HG03521 (cell line): Measurements from ENCODE around the gene RFX8.
"Not testable (repeated sequence)": the region's sequence is repeated elsewhere in the genome, so short reads cannot be mapped to it uniquely, and the experiment has no call there.

Experiments
- ATAC-seq: cut with Tn5 transposase; IDR thresholded peaks from one replicate; pipeline ENCODE4 v1.9.1; 2021; ENCODE audit warnings: mild to moderate bottlenecking, moderate library complexity; ENCODE audit not compliant: unreplicated experiment

The RFX8 gene

DNA sequence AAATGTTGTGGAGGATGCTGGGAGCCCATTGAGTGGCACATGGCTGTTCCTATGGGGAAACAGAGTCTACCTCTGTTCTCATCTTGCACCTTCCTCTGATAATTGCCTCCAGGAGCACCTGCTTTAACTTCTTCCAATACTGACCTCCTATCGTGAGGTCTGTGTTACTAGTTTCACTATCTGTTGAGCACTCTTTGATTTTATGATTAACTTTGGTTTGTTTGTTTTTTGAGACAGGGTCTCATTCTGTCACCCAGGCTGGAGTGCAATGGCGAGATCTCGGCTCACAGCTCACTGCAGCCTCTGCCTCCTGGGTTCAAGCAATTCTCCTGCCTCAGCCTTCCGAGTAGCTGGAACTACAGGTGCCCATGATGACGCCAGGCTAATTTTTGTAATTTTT, 12.1 kb upstream of the RFX8 start:
- ATAC-seq: no peak

DNA sequence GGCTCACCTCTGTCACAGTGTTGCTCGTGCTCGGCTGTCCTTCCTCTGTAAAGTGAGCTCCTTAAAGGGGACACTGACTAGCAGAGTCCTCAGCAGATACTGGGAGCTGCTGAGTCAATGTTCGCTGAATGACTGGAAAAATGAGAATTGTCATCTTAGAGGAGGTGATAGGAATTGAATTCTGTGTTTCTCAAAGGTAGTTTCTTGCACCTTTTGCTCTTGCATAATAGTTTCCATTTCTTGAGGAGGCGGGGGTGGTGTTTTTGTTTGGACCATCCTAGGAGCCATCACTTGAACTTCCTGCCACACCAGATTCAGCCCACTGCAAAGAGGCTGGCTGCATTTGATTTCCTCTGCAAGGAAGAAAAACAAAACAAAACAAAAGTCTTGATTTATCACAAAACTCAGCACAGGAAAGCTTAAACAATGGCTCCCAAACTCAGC, 11.4 kb upstream of the RFX8 start:
- ATAC-seq: no peak

DNA sequence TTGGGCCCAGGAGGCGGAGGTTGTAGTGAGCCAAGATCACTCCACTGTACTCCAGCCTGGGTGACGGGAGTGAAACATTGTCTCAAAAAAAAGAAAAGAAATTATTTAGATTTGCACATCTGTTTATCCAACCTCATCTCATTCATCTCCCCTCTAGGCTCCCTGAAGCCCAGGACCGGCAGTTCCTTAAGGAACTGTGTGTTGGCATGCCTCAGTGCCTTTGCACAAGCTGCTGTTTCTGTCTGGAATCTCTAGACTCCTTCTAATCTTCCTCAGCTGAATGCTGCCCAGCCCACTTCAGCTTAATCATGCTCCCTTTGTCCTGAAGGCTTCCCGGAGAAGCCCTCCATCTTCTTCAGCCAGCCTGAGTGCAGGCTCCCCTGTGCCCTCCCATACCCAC, 10.9 kb upstream of the RFX8 start:
- ATAC-seq: no peak

DNA sequence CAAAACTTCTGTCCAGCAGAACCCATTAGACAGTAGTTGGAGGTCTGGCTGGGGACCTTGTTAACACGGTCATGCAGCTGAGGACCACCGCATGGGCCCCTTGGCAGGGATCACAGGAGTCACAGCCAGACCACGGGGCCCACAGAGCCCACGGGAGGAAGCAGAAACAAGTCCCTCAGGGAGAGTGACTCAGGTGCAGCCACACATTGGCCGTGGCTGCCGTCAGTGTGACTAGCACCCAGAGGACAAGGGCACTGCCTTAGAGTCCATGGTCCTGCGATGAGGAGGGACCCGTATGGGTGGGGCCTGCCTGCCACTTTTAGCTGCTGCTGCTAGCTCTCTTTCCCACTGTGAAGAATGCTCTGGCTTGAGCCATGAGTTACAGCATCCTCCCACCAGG, 5.9 kb upstream of the RFX8 start:
- no peak for ATAC-seq

DNA sequence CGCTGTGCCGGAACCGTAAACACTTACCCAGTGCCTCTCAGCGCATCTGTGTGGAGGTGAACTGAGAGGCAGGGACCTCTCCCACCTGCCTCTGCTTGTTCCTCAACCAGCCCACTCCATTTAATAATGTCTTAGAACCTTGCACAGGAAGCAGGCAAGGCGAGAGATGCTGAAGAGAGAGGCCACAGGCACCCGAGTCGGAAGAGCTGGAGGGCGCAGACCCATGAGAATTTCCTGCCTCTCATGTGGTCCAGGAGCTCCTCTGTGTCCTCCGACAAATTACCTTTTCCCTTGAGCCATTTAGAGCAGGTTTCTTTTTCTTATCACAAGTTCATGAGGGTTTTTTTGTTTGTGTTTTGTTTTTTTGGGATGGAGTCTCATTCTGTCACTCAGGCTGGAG, 4.9 kb upstream of the RFX8 start:
- no peak for ATAC-seq

DNA sequence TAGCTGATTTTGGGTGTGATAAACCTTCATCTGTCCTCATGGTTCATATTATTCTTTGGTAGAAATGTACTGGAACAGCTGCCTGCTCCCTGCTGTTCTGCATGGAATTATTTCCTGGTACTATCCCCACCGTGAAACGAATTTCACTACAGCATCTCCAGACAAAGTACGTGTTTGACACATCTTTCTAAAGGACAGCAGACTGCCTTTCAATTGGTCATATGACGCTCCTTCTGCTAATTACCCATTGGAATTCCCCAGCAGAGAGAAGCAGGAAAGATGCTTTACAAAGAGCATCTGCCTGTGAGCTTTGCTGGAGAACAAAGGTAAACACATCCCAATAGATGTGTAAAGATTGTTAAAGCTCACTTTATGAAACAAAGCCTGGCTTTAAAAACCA, 4.4 kb upstream of the RFX8 start:
- no peak for ATAC-seq

DNA sequence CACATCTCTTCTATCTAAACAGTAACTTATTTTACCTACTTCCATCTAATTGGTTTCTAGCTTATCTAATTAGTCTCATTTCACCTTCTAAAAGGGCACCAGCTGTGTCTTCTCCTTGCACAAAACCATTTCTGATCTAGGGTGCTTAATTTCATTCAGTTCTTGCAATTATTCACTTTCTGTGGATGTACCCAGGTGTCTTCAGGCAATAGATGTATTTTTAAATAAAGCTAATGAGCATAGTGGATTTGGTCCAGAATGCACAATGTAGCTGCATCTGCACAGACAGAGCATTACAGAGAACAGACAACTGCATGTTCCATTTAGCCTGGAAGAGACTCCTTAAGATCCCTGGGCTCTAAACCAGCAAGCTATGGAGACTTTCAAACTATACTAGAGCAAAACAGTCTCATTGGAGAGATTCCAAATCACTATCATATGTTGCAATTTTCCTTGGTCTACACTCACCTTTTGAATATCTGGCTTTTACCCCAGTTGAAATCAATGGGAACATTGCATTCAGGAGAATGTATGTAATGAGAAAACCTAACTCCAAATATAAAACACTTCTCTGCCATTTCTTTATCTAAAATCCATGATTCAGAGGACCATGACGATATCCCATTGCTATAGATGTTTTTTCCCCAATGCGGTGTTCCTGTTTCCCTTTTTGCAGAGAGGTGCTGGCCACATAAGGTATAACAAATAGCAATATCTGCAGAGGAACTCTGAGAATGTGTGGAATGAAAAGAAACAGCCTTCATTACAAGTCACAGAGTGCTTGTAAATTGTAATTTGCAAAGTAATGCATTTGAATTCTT, 3.5 kb upstream of the RFX8 start:
- no peak for ATAC-seq

DNA sequence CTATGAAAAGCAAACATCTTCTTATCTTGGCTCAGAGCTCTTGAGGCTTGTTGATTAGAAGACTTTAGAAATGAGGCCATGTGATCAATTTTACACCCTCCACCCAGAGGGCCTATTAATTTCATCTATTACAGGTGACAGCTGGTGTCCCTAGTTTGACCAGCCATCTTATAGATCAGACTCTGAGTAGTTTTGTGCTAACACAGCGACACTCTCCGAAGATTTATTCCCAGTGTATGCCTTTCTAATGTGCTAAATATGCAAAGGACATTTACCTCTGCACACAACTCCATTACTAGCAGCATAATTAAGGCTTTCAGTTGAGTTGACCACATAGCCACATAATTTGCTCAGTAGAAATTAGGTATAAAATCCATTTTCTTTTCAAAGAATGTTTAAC, 2.6 kb upstream of the RFX8 start:
- ATAC-seq: no peak

DNA sequence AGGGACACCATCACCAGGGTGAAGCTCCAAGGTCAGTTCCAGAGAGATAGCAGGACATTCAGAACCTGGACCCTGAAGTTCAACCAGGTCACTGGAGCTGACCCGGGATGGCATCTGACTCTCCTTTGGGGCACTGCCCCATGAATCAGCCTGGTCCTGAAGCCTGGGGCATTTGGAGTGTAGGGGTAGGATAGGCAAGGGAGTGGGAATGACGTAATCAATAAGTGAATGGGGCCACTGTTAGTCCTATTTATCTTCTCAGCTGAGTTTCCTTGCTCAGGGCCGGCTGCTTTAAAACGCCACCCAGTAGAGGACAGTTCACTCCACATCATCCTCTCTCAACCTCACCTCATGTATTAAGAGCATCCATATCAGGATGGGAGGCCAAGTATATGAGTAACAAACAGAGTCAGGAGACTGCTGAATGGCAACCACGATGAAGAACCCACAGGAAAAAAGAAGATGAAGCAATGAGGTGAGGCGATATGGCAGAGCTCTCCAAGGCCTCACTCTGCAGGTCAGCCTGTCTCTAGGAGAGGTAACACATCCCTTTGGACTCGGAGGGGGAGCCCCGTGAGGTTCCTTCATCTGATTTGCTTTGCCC, 1.8 kb upstream of the RFX8 start:
- no peak for ATAC-seq

DNA sequence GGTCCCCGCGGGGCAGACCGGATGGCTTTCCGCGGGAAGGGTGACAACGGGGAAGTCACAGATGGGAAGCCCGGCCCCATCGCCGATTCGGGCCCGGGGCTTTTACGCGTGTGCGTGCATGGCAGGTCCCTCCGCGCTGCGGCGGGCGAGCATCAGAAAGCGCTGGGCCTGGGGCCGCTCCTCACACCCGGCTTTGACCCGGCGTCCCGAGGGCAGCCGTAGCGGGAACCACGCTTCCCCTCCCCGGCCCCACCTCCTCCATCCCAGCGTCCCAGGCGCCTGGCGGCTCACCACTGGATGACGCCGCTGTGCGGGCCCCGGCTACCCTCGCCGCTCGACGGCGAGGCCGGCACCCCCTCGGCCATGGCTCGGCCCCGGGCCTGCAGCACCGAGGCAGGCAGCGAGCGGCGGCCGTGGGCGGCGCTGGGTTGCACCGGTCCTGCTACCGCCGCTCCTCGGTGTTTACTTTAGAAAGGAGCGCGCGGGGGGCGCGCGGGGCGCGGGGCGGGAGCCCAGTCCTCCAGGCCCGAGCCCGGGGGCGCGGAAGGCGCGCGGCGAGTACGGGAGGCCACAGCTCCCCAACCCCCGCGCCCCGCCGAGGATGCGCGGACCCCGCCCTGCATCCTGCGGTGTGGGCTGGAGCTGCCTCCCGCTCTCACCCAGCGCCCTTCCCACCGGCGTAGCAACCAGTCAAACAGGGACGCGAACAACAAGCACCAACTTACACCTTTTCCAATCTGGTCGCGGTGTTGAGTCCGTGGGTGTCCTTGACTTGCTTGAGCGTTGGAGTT, 806 bp downstream of the RFX8 start:
- no peak for ATAC-seq

DNA sequence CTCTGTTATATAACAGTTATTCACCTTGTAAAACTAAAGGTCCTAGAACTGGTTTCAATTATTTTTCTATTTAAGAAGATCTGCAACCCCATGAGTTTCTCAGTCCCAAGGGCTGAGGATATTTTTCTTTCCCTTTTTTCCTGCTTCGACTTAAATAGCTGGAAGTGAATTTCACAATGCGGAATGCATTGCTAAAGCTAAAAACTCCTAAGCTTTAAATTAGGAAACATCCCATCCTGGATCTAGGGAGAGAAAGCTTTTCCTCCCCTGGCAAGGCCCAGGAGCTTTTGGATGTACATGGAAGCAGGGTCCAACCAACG, 1.4 kb downstream of the RFX8 start:
- no peak for ATAC-seq

DNA sequence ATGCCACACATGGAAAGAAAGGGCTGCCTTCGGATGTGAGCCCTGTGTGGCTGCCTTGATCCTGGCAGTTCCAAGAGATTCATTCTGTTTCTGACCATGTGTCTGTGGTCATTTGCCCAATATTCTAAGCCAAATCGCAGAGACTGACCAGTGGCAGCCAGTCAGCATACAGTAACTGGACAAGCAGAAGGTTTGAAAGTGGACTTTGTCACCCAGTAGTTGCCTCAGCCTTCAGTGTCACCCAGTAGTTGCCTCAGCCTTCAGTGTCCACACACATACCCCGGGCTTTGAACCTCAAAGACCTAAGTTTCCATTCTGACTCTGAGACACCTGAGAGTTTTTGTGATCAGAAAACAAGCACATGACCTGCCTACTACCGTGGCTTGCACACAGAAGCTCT, 5.0 kb downstream of the RFX8 start:
- no peak for ATAC-seq

DNA sequence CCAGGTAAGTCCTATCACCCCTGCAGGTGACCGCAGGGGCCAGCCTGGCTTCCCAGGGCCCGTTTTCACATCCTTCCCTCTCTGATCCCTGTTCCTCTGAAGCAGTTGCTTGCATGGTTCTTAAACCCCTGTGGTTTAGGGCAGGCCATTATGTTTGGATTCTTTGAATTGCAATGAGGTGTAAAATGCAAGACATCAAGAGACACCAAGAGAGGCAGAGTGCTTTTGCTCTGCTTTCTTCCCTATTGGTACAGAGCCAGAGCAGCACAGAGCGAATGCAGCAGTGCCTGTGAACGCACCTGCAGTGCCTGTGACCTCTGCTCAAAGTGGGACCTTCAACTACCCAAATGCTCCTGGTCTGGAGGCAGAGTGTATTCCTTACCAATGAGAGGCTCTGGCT, 7.6 kb downstream of the RFX8 start:
- ATAC-seq: no peak

DNA sequence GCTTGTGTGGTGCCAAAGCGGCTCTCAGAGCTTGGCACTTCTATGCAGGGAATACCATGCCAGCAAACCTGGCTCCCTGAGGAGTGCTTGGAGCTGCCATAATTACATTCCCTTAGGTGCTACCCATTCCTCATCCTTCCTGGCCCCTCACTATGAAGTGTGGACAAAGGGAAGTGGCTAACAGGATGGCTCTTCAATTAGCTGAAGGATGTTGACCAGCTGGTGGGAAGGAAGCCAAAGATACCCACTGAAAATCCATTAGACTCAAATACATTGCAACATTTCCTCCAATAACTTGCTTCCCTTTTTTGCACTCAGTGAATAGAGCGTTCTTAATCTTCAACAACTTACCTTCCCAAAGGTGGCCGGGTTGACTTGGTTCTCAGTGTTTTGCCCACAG, 8.5 kb downstream of the RFX8 start:
- ATAC-seq: no peak

DNA sequence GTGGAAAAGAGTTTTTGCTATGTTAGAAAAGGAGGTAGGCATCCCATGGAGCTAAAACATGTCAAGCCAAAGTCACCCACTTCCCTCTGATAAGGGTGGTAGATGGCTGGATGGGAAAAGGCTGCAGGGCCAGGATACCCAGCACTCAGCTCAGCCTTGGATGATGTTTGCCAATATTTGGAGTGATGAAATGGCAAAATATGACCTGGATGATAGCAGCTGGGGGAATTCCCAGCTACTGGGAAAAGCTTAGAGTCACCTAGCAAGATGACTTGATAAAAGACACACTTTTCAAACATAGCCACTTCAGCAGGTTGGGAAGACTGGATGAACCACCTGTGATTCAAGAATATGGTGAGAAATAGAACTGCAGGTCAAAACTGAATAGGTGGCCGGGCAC, 10.1 kb downstream of the RFX8 start:
- no peak for ATAC-seq

DNA sequence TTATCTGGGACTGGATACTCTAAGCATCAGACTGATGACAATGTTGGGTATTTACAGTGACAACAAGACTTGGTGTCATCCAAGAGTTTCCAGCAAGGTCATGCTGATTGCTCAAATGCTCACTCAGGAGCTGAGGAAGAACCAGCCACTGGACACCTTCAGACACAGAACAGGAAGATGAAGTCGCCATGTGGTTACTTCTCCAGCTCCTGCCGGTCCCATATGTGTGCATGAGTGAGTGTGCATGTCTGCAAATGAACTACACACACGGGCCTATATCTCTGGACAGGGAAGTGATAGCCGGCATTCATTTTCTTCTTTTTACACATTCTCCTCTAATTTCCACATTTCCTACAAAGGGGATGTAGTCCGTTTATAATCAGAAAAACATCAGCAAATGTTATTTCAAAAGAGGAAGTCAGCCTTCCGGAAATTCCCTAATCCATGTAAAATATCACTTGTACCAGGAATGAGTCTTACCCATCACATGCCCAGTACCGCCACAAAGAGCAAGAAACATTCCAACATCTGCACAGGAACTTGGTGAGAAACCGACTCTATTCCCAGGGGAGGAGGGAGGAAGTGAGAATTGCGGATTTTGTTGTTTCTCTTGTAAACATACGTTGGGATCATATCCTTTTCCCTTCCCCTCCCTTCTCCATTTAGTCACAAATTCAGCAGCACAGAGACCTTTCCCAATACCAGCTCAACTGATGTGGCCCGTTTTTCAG, 10.8 kb downstream of the RFX8 start:
- ATAC-seq: no peak

DNA sequence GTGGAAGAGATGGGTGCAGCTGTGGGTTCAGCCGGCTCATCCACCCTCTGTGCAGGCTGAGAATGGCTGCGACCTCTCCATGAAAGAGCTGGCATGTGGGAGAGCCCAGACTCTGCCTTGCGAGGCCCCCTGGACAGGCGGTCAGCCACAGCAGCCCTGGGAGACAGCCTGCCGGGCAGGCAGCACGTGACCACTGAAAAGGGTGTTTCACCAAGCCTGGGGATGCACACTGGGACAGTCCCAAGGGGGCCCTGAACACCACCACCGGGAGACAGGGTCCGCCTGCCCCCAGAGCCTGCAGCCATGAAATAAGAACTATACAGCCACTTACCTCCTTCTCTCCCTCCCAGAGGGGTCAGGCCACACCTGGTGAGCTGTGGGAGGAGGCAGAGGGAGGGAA, 11.5 kb downstream of the RFX8 start:
- no peak for ATAC-seq

DNA sequence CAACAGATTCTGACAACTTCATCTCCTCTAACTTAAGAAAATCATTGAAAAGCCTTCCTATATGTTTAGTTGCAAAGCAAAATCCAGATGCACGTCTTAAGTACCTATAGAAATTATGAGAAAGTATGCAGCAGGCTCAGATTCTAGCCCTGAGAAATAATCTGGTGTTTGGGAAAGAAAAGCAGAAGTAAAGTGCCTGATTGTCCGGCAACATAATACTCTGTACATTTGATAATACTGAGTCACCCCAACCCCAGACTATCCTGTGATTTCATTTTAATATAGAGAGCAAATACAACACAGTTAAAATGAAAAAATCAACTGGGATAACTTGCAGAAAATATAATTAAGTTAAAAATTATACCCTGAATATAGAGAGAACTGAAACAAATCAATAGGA, 13.5 kb downstream of the RFX8 start:
- no peak for ATAC-seq

DNA sequence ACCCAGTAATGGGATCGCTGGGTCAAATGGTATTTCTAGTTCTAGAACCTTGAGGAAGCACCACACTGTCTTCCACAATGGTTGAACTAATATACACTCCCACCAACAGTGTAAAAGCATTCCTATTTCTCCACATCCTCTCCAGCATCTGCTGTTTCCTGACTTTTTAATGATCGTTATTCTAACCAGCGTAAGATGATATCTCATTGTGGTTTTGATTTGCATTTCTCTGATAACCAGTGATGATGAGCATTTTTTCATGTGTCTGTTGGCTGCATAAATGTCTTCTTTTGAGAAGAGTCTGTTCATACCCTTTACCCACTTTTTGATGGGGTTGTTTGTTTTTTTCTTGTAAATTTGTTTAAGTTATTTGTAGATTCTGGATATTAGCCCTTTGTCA, 20.5 kb downstream of the RFX8 start:
- not testable (repeated sequence) for ATAC-seq

DNA sequence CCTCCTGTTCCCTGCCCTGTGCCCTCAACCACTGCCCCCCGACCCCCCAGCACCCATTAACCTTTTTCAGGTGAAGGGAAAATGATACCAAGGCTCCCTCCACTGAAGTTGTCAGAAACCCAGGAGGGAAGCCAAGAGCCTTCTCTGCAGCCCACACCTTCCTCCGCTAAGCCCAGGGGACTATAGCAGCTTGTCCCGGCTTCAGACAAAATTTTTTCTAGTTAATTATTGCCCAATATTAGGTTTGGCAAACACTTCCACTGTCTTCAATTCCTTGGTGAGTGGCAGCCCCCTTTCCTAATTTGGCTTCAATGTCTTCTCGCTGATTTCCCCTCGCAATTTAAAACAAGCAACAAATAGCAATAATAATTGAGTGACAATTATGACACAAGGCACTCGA, 23.9 kb downstream of the RFX8 start:
- ATAC-seq: no peak

DNA sequence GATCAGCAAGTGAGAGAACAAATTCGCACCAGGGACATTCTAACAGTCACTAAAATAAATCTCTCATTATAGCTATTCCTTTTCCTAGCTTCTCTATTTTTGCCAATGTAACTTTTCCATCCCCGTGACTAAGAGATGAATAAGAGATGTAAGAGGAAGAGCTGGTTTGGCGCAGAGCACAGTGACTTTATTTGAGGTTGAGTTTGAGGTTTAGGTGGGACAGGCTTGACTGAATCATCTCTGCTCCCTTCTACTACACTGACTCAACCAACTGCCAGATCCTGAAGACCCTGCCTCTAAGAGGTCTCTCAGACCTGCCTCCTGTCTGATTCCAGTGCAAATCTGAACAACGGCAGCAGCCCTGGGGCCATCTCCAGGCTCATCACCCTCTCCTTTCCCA, 28.0 kb downstream of the RFX8 start:
- no peak for ATAC-seq

DNA sequence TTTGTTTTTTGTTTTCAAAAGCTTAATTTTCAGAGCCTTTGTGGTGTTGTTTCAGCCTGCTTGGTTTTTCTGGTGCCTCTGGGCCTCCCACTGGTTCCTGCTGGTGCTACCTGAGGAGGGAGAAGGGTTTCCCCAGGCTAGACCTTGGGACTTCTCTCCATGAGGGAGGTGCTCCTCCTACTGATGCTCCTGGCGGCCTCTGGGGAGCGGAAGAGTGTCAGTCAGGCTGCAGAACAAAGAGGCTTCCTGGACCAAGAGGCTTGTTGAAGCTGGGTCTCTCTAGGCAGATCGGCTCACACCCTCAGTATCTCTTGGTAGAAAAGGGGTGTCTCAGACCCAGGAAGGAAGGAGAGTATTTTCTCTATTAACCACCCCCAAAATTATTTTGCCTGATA, 32.2 kb downstream of the RFX8 start:
- ATAC-seq: no peak
